Activated CD8-positive, alpha-beta T cell treated with anti-CD3 and anti-CD28 coated beads, Interleukin-2, amount 10 ng/mL, durations not matched to agents 7 days and 5 days (primary cell): Measurements from ENCODE around the gene RNF20. TPM values are rescaled to one million over a fixed set of nuclear protein-coding genes. Genes with fewer than 3 reads are reported as not detected.
A peak's percentile ranks its signal among the peaks of the same experiment; 100 is the strongest.
"Not testable (repeated sequence)": the region's sequence is repeated elsewhere in the genome, so short reads cannot be mapped to it uniquely, and the experiment has no call there.

ENCODE experiments used
- ATAC-seq: fragments of 150-1000 bp; cut with Tn5 transposase; one replicate; pipeline ENCODE4 v1.10.0; 2021; ENCODE audit warnings: moderate library complexity
- CTCF ChIA-PET: fragments of 350-600 bp; sonication (Branson Sonifier 250); formaldehyde crosslinking; loops from one replicate; lab custom pipeline; 2021; ENCODE audit warnings: antibody characterized with exemption; lab: Charles Lee
- POLR2A ChIA-PET: fragments of 350-600 bp; sonication (Branson Sonifier 250); formaldehyde crosslinking; loops from one replicate; lab custom pipeline; 2021; ENCODE audit warnings: antibody characterized with exemption; lab: Charles Lee
- DNase-seq: peaks from one replicate; pipeline ENCODE4 v3.0.0-alpha.2; 2020
- H3K27ac Mint-ChIP-seq: one replicate; pipeline ENCODE4 v1.8.0; 2021; ENCODE audit warnings: mild to moderate bottlenecking, mixed read lengths
- H3K27me3 Mint-ChIP-seq: one replicate; pipeline ENCODE4 v1.8.0; 2021; ENCODE audit warnings: low read depth, mixed read lengths
- H3K36me3 Mint-ChIP-seq: one replicate; pipeline ENCODE4 v1.8.0; 2021; ENCODE audit warnings: low read depth, mixed read lengths
- H3K4me1 Mint-ChIP-seq: one replicate; pipeline ENCODE4 v1.8.0; 2021; ENCODE audit warnings: low read depth, mixed read lengths
- H3K4me3 Mint-ChIP-seq: one replicate; pipeline ENCODE4 v1.8.0; 2021; ENCODE audit warnings: mild to moderate bottlenecking, mixed read lengths
- H3K9me3 Mint-ChIP-seq: one replicate; pipeline ENCODE4 v1.8.0; 2022; ENCODE audit warnings: mixed read lengths; ENCODE audit not compliant: insufficient read depth
- total RNA-seq, 2 experiments: library from RNA; stranded (reverse); gene quantifications; one replicate each; pipeline ENCODE4 v1.2.3, GENCODE V29; 2021

Gene RNF20
- total RNA-seq, 2 experiments from 2014 or later, result 39.9 to 41.3 TPM

DNA sequence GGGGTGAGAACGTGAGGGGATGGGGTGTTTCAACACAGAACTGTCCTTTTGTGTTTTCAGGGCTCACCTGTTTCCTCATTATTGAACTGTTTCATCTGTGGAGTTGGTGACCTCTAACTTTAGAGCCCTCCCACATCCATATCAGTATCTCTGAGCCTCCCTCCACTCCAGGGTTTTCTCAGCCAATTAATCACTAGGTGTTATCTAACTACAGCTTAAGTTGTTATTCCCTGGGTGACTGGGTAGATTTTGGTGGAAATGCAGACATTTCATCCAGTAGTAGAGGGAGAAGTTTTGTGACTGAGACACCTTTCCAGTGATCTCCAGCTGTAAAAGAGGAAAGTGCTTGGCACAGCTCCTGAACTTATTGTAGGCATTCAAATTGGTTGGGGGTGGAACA is 37.5 kb downstream of the RNF20 start:
- DNase-seq (no peak), ATAC-seq (no peak)
- H3K4me3 Mint-ChIP-seq, result no peak overlapping the region
- H3K27ac Mint-ChIP-seq, result no peak overlapping the region
- CTCF ChIA-PET, result interaction anchor here (1.4 to 1.9 kb wide), 2 partner anchors 9 to 41 kb away, joined by 3 to 4 read pairs; no protein-coding TSS in a partner anchor
- H3K9me3 Mint-ChIP-seq, result no peaks in the 10 kb centered on the region
- POLR2A ChIA-PET, result interaction anchor here (1.0 kb wide), 1 partner anchor 88 kb away, joined by 3 read pairs; no protein-coding TSS in a partner anchor
- H3K36me3 Mint-ChIP-seq, result peaks cover 8% of the 10 kb centered on the region
- no peaks in the 10 kb centered on the region for H3K27me3 Mint-ChIP-seq
- peaks cover 45% of the 10 kb centered on the region for H3K4me1 Mint-ChIP-seq

DNA sequence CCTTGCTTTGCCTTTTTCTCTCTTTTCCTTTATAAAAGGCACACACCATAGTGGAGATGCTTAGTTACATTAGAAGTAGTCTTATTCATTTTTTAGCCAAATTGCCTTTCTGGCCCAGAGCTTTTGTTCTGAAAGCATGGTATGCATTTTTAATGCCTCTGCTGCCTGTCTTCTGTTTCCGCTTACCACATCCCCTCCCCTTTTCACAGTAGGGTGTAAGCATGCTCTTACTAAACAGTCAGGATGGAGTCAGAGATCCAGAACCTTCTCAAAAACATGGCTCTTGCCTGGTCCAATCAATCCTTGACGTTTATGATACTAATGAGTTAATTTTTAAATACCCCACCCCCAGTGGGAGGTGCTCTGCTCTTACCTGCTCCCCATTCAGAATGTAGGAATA is 38.7 kb downstream of the RNF20 start:
- no peaks in the 10 kb centered on the region for H3K9me3 Mint-ChIP-seq
- POLR2A ChIA-PET, result no interaction called here
- DNase-seq (no peak), ATAC-seq (no peak)
- no peak overlapping the region for H3K27ac Mint-ChIP-seq
- H3K4me3 Mint-ChIP-seq, result no peak overlapping the region
- peaks cover 5% of the 10 kb centered on the region for H3K36me3 Mint-ChIP-seq
- H3K4me1 Mint-ChIP-seq, result peaks cover 43% of the 10 kb centered on the region
- no peaks in the 10 kb centered on the region for H3K27me3 Mint-ChIP-seq
- CTCF ChIA-PET, result interaction anchor here (1.0 to 2.1 kb wide), 3 partner anchors 11 to 90 kb away, joined by 3 to 9 read pairs (median 3); partner anchors contain the start of gene RNF20

DNA sequence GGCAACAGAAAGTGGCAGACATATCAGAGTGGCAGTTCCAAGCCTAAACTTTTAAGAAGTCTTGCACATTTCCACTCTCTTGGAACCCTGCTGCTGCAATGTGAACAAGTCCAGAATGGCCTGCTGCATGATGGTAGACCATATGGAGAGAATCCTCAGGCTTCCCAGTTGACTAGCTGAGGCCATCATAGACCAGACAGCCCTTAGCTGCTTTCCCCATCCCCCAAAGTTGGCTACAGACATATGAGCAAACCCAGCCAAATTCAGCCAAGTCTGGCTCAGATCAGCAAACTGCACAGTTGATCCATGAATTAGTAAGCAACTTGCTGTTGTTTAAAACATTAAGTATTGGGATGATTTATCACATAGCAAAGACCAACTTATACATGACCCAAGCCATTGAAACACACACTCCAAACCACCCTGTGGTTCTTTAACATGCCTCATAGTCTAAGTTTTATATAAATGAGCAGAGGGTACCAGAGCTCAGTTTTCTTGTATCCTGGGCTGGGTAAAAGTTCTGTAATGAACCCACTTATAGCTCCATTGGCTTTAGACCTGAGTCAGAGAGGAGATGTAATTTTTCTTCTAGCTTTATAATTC is 41.2 kb downstream of the RNF20 start:
- ChIA-PET CTCF (interaction anchor here (1.2 kb wide), 1 partner anchor 12 kb away, joined by 3 read pairs; no protein-coding TSS in a partner anchor), POLR2A (no interaction called here)
- peaks cover 40% of the 10 kb centered on the region for H3K4me1 Mint-ChIP-seq
- H3K9me3 Mint-ChIP-seq, result no peaks in the 10 kb centered on the region
- no peak overlapping the region for H3K4me3 Mint-ChIP-seq
- peaks cover 4% of the 10 kb centered on the region for H3K36me3 Mint-ChIP-seq
- no peak for ATAC-seq
- H3K27me3 Mint-ChIP-seq, result no peaks in the 10 kb centered on the region
- DNase-seq, result no peak
- H3K27ac Mint-ChIP-seq, result no peak overlapping the region

DNA sequence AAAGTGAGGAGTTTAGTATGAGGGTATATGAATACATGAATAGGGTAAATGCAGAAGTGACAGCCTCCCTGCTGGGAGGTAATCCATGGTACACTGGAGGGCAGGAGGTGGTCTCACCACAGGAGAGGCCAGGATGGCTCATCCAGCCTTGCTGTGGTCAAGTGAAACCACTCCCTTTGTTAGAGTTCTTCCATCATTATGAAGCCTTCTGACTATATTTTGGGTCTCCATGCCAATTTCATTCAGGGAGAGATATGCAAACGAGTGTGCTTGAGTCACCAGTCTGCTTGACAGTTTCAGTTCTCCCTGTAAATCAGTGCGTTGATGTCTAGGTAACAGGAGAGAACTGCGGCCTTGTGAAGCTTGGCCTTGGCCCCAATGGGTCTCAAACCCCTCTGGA is 44.7 kb downstream of the RNF20 start:
- no peaks in the 10 kb centered on the region for H3K9me3 Mint-ChIP-seq
- H3K27me3 Mint-ChIP-seq, result no peaks in the 10 kb centered on the region
- ChIA-PET POLR2A (no interaction called here), CTCF (no interaction called here)
- no peak overlapping the region for H3K4me3 Mint-ChIP-seq
- peaks cover 6% of the 10 kb centered on the region for H3K4me1 Mint-ChIP-seq
- no peaks in the 10 kb centered on the region for H3K36me3 Mint-ChIP-seq
- H3K27ac Mint-ChIP-seq, result no peak overlapping the region
- ATAC-seq, result no peak
- DNase-seq, result no peak

DNA sequence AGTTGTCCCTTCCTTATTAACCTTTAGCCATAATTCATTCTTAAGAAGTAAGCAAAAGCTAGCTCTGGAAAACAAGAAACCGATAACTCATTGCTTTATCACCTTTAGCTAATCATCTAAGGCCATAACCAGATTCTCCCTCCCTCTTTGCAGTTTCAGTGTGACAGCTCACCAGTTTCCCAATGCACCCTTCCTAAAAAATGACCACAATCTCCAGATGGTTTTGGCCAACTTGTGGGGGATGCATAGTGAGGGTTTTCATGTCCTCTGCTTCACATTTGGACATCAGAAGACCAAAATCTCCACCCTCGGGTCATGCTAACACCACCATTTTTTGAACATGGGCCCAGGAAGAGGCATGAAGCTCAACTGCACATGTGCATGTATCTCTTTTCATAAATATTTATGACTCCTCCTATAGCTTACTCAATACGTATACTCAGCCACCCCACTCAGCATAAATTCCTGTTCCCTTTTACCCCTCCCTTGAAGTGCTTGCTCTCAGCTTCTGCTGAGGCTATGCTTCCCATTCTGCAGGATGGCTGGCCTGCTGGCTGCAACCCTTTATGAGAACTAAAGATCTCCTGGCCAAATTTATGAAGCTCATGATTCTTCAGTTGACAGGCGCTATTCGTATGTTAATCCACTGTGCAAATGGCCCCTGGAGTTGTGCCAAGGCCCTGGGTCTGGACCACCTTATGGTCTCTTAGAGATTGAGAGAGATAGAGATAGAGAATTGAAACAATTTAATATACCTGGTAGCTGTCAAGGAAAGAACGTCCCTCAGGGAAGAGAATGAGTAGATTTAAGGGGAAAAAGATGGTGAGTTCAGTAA is 46.3 kb downstream of the RNF20 start:
- Mint-ChIP-seq H3K36me3 (no peaks in the 10 kb centered on the region), H3K4me3 (no peak overlapping the region), H3K27ac (no peak overlapping the region), H3K27me3 (no peaks in the 10 kb centered on the region), H3K4me1 (no peaks in the 10 kb centered on the region), H3K9me3 (no peaks in the 10 kb centered on the region)
- ChIA-PET CTCF (no interaction called here), POLR2A (interaction anchor here (1.4 kb wide), 1 partner anchor 17 kb away, joined by 3 read pairs; no protein-coding TSS in a partner anchor)
- DNase-seq (no peak), ATAC-seq (no peak)

DNA sequence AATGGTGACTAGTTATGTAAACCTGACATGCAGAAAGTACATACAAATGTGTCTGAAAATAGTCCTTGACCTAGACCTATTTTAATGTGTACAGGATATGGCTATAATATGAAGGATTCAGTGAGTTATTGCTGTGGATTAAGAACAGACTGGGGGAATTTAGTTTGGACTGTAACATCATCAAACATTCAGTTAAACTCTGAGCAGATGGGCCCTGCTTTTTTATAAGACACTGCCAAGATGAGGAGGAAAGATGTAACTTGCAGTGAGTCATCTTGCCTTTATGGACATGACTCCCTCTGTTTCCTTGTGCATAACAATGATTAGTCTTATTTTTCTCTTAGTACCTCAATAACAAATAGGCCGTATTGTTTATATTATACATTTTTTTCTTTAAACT is 48.9 kb downstream of the RNF20 start:
- POLR2A ChIA-PET, result no interaction called here
- Mint-ChIP-seq H3K9me3 (no peaks in the 10 kb centered on the region), H3K36me3 (no peaks in the 10 kb centered on the region), H3K4me3 (no peak overlapping the region), H3K4me1 (peaks cover 7% of the 10 kb centered on the region), H3K27me3 (no peaks in the 10 kb centered on the region), H3K27ac (no peak overlapping the region)
- no peak for ATAC-seq
- DNase-seq, result no peak
- CTCF ChIA-PET, result no interaction called here

DNA sequence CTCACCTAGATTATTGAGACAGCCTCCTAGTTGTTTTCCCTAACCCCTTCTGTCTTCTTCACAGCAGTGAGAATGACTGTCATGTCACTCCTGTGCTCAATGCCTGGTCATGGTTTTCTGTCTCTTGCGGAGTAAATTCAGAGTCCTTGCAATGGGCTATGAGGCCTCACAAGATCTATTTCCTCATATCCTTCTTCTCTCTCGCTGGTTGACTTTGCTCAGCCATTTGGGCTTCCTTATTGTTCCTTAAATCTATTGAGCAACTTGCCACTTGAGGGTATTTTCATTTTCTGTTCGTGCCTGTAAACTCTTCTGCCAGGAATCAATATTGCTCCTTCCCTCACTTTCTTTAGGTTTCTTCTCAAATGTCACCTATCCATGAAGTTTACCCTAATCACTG is 52.1 kb downstream of the RNF20 start:
- Mint-ChIP-seq H3K27ac (no peak overlapping the region), H3K9me3 (no peaks in the 10 kb centered on the region), H3K4me3 (no peak overlapping the region), H3K27me3 (no peaks in the 10 kb centered on the region), H3K36me3 (no peaks in the 10 kb centered on the region), H3K4me1 (peaks cover 7% of the 10 kb centered on the region)
- DNase-seq, result no peak
- ATAC-seq, result no peak
- POLR2A ChIA-PET, result no interaction called here
- CTCF ChIA-PET, result no interaction called here

DNA sequence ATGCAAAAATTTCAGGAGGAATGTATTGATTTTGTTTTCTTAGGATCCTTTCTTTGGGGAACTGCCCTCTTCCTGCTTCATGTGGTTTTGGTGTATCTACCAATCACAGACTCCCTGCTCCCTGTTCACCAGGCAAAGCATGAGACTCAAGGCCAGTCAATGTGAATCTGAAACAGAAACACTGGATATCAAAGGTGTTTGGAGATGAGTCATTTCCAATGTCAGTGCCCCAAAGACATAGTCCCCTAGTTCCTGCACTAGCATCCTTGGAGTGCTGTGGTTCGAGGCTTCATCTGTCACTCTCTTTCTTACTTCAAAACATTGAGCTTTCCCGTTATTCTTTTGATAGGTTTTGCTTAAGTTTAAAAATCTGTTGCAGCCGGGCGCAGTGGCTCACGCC is 53.0 kb downstream of the RNF20 start:
- ChIA-PET POLR2A (no interaction called here), CTCF (no interaction called here)
- no peaks in the 10 kb centered on the region for H3K36me3 Mint-ChIP-seq
- peak; percentile 85 for ATAC-seq
- DNase-seq, result peak; percentile 40
- H3K27ac Mint-ChIP-seq, result no peak overlapping the region
- no peak overlapping the region for H3K4me3 Mint-ChIP-seq
- H3K27me3 Mint-ChIP-seq, result no peaks in the 10 kb centered on the region
- no peaks in the 10 kb centered on the region for H3K9me3 Mint-ChIP-seq
- peaks cover 7% of the 10 kb centered on the region for H3K4me1 Mint-ChIP-seq

DNA sequence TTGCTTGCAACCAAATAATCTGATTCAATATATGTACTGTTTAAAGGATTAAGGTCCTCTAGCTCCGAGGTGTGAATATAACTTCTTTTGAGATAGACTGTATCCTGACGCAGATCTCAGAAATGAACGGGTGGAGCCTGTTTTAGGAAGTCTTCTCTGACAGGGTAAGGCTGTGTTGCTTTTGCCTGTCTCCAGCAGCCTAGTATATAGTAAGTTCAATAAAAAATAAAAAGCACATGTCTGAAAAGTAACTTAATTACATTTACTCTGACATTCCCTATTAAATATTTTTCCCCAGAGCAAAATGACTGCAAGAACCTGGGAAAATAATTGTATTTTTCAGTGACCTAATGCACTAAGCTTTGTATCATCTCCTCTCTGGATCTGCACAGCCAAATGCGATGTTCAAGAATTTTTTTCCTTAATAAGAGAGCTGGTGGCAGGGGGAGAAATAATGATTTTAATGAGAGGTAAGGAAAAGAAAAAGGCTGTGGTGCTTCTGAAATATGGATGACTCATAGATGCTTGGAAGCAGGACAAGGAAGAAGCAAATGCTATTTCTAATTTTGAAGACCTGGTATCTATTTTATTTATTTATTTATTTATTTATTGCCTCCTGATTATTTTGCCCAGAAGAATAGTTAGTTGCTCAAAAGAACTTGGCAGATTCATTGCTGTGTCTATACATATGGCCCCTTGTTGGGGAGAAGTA is 53.8 kb downstream of the RNF20 start:
- ATAC-seq, result no peak
- CTCF ChIA-PET, result interaction anchor here (0.7 kb wide), 1 partner anchor 106 kb away, joined by 3 read pairs; no protein-coding TSS in a partner anchor

DNA sequence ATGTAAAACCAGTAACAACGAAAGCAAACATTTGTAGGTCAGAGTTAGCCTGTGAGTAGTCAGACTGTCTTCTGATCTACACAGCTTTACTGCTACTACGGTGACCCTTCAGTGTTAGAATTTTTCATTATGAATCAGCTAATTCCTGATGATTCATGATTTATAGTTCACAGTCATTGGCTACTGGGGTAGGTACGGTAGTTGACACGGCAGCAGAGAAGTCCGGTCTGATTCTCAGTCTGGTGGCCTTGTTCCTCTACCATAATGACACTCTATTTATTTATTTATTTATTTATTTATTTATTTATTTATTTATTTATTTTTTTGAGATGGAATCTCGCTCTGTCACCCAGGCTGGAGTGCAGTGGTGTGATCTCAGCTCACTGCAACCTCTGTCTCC is 56.4 kb downstream of the RNF20 start:
- H3K27me3 Mint-ChIP-seq, H3K27ac Mint-ChIP-seq, ATAC-seq, H3K4me3 Mint-ChIP-seq, H3K4me1 Mint-ChIP-seq, DNase-seq, H3K36me3 Mint-ChIP-seq, POLR2A ChIA-PET, H3K9me3 Mint-ChIP-seq: not testable (repeated sequence)
- CTCF ChIA-PET, result interaction anchor here (1.5 kb wide), 1 partner anchor 11 kb away, joined by 7 read pairs; no protein-coding TSS in a partner anchor

More for the DNA sequence above, 53.8 kb downstream of the RNF20 start:
- H3K27ac Mint-ChIP-seq, result no peak overlapping the region
- no peaks in the 10 kb centered on the region for H3K9me3 Mint-ChIP-seq
- peaks cover 3% of the 10 kb centered on the region for H3K27me3 Mint-ChIP-seq
- no peak for DNase-seq
- POLR2A ChIA-PET, result no interaction called here
- no peaks in the 10 kb centered on the region for H3K36me3 Mint-ChIP-seq
- no peak overlapping the region for H3K4me3 Mint-ChIP-seq
- peaks cover 7% of the 10 kb centered on the region for H3K4me1 Mint-ChIP-seq

DNA sequence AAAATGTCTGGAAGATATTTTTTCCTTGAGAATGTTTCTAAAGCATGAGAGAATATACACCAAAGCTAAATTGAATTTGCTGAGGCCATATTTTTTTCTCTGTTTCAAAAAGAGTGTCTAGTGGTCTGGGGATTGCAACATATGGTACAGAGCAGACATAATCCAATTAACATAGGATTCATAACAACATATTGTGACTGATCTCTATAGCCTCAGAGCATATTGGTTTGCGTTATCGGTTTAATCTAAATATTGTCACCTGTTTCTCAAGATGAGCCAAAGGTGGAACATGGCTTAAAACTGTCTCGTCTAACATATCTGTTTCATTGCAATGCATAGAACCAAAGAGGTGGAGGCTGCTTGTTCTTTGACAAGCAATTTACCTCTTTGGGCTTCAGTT is 57.2 kb downstream of the RNF20 start:
- DNase-seq (no peak), ATAC-seq (no peak)
- Mint-ChIP-seq H3K9me3 (no peaks in the 10 kb centered on the region), H3K27me3 (peaks cover 3% of the 10 kb centered on the region), H3K4me1 (peaks cover 5% of the 10 kb centered on the region), H3K36me3 (no peaks in the 10 kb centered on the region), H3K27ac (no peak overlapping the region), H3K4me3 (no peak overlapping the region)
- ChIA-PET POLR2A (no interaction called here), CTCF (interaction anchor here (1.5 kb wide), 1 partner anchor 10 kb away, joined by 7 read pairs; no protein-coding TSS in a partner anchor)
